Erythroblast (primary cell): ENCODE data around the gene BICDL1.

Experiments used
- GATA1 ChIP-seq: IDR thresholded peaks from 2 replicates; pipeline ENCODE4 v1.6.1; 2011; ENCODE audit warnings: low read depth, mild to moderate bottlenecking, control low read depth, low read length, moderate library complexity
- POLR2A ChIP-seq: IDR thresholded peaks from 2 replicates; pipeline ENCODE4 v1.6.1; 2011; ENCODE audit warnings: mild to moderate bottlenecking, low read length

GRCh38 chr12:119946213-119946612 is 42.8 kb upstream of the BICDL1 start:
- TF ChIP-seq POLR2A (no peak), GATA1 (no peak)
